Chondrocyte (in vitro differentiated cells): ENCODE measurements around the gene PLA2G2C. TPM values are rescaled to one million over a fixed set of nuclear protein-coding genes. Genes with fewer than 3 reads are reported as not detected.
A peak's percentile ranks its signal among the peaks of the same experiment; 100 is the strongest.

ENCODE experiments used
- DNase-seq: peaks from one replicate; pipeline ENCODE4 v3.0.0; 2021; ENCODE audit warnings: mixed read lengths, low spot score
- H3K27ac Mint-ChIP-seq: one replicate; pipeline ENCODE4 v1.8.0; 2021; ENCODE audit warnings: mild to moderate bottlenecking, moderate library complexity, mixed read lengths; ENCODE audit not compliant: unreplicated experiment
- H3K27me3 Mint-ChIP-seq: 2 replicates; pipeline ENCODE4 v1.8.0; 2021; ENCODE audit warnings: low read depth, mixed read lengths
- H3K36me3 Mint-ChIP-seq: 2 replicates; pipeline ENCODE4 v1.8.0; 2021; ENCODE audit warnings: low read depth, mixed read lengths
- H3K4me1 Mint-ChIP-seq: 2 replicates; pipeline ENCODE4 v1.8.0; 2021; ENCODE audit warnings: low read depth, mild to moderate bottlenecking, mixed read lengths
- H3K4me3 Mint-ChIP-seq: one replicate; pipeline ENCODE4 v1.8.0; 2021; ENCODE audit warnings: mild to moderate bottlenecking, moderate library complexity, mixed read lengths; ENCODE audit not compliant: unreplicated experiment
- H3K9me3 Mint-ChIP-seq: 2 replicates; pipeline ENCODE4 v1.8.0; 2021; ENCODE audit warnings: low read depth, mixed read lengths
- total RNA-seq: library from RNA; stranded (reverse); gene quantifications from 3 replicates; pipeline ENCODE4 v1.2.1, GENCODE V29; 2021
- TF ChIP-seq, protein P1 (sequence below): fragments of 200-600 bp; sonication (generic); IDR thresholded peaks from 2 replicates; pipeline ENCODE4 v1.5.0; 2021; ENCODE audit warnings: antibody characterized with exemption, mild to moderate bottlenecking, moderate library complexity

The PLA2G2C gene
- total RNA-seq, 1 donor from 2014 or later, result not detected

DNA sequence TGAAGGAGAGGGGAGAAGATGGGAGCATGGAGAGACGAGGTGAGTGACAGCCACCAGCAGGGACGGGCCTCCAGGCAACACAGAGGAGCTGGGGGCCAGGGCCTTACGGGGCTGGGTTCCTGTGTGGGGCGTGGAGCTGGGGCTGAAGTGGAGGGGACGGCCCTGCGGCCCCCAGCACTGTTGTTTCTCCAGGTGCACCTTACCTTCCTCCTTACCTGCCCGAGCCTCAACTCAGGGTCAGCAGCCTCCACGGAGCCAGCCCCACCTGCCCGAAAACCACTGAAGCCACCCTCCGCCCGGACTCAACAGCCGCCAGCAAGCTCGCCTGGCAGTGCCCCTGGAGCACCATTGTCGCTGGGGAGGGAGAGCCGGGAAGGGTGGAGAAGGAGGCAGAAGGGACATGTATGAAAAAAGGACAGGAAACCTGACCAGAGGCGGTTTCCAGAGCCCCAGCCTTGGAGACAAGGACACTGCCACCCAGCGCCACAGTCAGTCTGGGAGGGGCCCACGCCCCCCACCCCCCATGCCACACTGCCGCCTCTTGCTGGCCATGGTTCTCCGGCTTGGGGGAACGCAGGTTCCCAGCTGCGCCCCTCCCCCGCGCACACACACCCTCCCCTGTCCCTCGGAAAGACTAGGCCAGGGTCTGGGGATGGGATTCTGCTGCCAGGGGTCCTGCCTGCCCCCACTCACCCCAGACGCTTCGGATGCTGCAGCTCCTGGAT, 36.6 kb downstream of the PLA2G2C start:
- DNase-seq, result peak; percentile 75
- no peaks in the 10 kb centered on the region for H3K36me3 Mint-ChIP-seq
- H3K9me3 Mint-ChIP-seq, result no peaks in the 10 kb centered on the region
- no peak overlapping the region for H3K27ac Mint-ChIP-seq
- TF ChIP-seq, protein P1, sequence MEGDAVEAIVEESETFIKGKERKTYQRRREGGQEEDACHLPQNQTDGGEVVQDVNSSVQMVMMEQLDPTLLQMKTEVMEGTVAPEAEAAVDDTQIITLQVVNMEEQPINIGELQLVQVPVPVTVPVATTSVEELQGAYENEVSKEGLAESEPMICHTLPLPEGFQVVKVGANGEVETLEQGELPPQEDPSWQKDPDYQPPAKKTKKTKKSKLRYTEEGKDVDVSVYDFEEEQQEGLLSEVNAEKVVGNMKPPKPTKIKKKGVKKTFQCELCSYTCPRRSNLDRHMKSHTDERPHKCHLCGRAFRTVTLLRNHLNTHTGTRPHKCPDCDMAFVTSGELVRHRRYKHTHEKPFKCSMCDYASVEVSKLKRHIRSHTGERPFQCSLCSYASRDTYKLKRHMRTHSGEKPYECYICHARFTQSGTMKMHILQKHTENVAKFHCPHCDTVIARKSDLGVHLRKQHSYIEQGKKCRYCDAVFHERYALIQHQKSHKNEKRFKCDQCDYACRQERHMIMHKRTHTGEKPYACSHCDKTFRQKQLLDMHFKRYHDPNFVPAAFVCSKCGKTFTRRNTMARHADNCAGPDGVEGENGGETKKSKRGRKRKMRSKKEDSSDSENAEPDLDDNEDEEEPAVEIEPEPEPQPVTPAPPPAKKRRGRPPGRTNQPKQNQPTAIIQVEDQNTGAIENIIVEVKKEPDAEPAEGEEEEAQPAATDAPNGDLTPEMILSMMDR, result no peak
- no peak overlapping the region for H3K4me3 Mint-ChIP-seq
- peaks cover 13% of the 10 kb centered on the region for H3K27me3 Mint-ChIP-seq
- peaks cover 3% of the 10 kb centered on the region for H3K4me1 Mint-ChIP-seq

DNA sequence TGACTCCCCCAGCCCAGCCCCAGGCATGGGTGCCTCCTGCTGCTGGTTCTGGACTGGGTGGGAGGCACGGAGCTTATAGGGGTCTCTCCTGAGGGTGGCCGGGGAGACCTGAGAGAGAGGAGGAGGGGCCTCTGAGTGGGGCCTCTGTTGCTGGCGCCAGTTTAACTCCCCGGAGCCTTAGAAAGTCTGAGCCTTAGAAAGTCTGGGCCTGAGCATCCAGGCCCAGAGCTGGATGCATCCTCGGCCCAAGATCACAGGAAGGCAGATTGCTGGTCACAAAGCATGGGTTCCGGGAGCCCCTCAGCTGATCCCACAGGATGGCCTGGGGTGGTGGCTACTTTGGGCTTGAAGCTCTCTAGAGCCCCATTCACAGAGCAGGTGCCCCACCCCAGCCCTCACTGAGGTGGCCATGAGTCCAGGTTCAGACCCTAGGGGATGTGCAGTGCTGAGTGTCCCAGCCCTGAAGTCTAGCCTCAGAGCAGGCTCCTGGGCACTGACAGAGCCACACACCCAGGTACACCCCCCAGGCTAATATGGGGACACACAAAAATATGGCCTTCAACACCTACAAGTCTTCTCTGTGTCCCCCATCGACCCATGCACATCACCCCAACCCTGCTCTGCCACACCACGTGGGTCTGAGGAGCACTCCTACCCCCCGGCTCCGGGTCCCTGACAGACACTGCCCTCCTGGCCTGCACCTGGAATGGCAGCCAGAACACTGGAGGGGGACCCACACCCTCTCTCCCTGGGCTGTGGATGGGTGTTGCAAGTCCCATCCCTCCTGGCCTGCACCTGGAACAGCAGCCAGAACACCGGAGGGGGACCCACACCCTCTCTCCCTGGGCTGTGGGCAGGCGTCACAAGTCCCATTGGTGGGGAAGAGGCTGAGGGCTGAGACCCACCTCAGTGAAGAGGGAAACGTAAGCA, 37.5 kb downstream of the PLA2G2C start:
- TF ChIP-seq, protein P1, result no peak
- Mint-ChIP-seq H3K4me3 (no peak overlapping the region), H3K4me1 (peaks cover 3% of the 10 kb centered on the region), H3K36me3 (no peaks in the 10 kb centered on the region), H3K27me3 (peaks cover 17% of the 10 kb centered on the region), H3K27ac (no peak overlapping the region), H3K9me3 (no peaks in the 10 kb centered on the region)
- peak; percentile 70 for DNase-seq

- no peak overlapping the region for H3K27ac Mint-ChIP-seq
- TF ChIP-seq, protein P1, result no peak
Measured at GRCh38 chr1:20147846-20148570, 38.3 kb downstream of the PLA2G2C start.

DNA sequence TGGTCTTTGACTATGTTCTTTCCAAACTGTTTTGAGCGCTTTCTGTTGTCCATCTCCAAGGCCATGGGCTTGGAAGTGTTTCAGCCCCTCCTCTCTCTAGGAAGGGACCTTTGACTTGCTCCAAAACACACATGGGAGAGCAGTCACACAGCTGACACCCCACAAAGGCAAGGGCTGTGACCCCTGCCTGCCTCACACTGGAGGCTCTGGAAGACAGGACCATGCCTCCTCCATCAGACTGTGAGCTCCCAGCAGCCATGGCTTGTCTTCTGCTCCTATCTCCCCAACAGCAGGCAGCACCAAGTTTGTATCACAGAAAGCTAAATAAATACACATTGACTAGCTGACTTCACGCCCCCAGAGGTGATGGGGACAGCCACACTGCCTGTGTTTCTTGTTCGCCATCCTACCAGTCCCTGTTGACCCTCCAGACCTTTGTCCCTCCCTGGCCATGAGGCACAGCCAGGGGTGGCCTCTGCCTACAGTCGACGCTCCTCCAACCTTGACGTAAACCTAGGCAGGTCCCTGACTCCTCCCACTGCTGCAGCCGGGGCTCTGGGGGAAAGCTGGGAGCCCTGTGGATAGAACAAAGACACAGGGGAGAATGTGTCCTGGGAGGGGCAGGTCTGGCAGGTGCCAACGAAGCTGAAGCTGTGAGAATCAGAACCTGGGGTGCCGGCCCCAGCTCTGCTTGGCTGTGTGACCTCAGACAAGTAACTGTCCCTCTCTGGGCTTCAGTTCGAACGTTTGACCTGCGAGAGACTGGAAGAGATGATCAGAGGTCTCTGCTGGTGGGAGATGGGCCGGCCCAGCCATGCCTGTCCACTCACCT, 42.4 kb downstream of the PLA2G2C start:
- H3K27ac Mint-ChIP-seq, result no peak overlapping the region
- DNase-seq, result peak; percentile 47

More at GRCh38 chr1:20147846-20148570, 38.3 kb downstream of the PLA2G2C start:
- Mint-ChIP-seq H3K4me1 (peaks cover 3% of the 10 kb centered on the region), H3K9me3 (no peaks in the 10 kb centered on the region), H3K36me3 (no peaks in the 10 kb centered on the region), H3K4me3 (no peak overlapping the region), H3K27me3 (peaks cover 21% of the 10 kb centered on the region)
- peak; percentile 63 for DNase-seq

More for the DNA sequence above, 42.4 kb downstream of the PLA2G2C start:
- H3K36me3 Mint-ChIP-seq, result no peaks in the 10 kb centered on the region
- TF ChIP-seq, protein P1, result no peak
- H3K27me3 Mint-ChIP-seq, result peaks cover 22% of the 10 kb centered on the region
- no peaks in the 10 kb centered on the region for H3K4me1 Mint-ChIP-seq
- H3K9me3 Mint-ChIP-seq, result no peaks in the 10 kb centered on the region
- H3K4me3 Mint-ChIP-seq, result no peak overlapping the region
